Mesendoderm (in vitro differentiated cells): ENCODE data around the gene ADAR.

Experiments
- DNase-seq: peaks from one replicate; pipeline ENCODE4 v3.0.0; 2013
- H2AK5ac ChIP-seq: 2 replicates; pipeline ENCODE4 v1.6.1; 2013; ENCODE audit warnings: low read length, inconsistent platforms
- H2BK120ac ChIP-seq: 2 replicates; pipeline ENCODE4 v1.6.1; 2013; ENCODE audit warnings: low read depth, mild to moderate bottlenecking, low read length, moderate library complexity, mixed read lengths
- H2BK15ac ChIP-seq: replicated peaks from 2 replicates; pipeline ENCODE4 v1.6.1; 2013; ENCODE audit warnings: low read depth, mild to moderate bottlenecking, moderate library complexity
- H2BK5ac ChIP-seq: 2 replicates; pipeline ENCODE4 v1.6.1; 2013; ENCODE audit warnings: low read length, inconsistent platforms
- H3K18ac ChIP-seq: 2 replicates; pipeline ENCODE4 v1.6.1; 2013; ENCODE audit warnings: mild to moderate bottlenecking, low read length, mixed read lengths
- H3K23ac ChIP-seq: one replicate; pipeline ENCODE4 v1.6.1; 2013; ENCODE audit warnings: low read length
- H3K27ac ChIP-seq: 2 replicates; pipeline ENCODE4 v1.5.1; 2013; ENCODE audit warnings: low read depth, mild to moderate bottlenecking, inconsistent platforms, low read length, moderate library complexity
- H3K27me3 ChIP-seq: 2 replicates; pipeline ENCODE4 v1.6.1; 2013; ENCODE audit warnings: low read length, control low read depth, mild to moderate bottlenecking, inconsistent platforms; ENCODE audit not compliant: insufficient read depth, poor library complexity
- H3K36me3 ChIP-seq: 2 replicates; pipeline ENCODE4 v1.6.1; 2013; ENCODE audit warnings: low read length, inconsistent platforms; ENCODE audit not compliant: control insufficient read depth, insufficient read depth
- H3K4ac ChIP-seq: one replicate; pipeline ENCODE4 v1.6.1; 2013; ENCODE audit warnings: low read depth, mild to moderate bottlenecking, low read length, moderate library complexity
- H3K4me1 ChIP-seq: 2 replicates; pipeline ENCODE4 v1.6.1; 2013; ENCODE audit warnings: low read depth, low read length, inconsistent platforms; ENCODE audit not compliant: control insufficient read depth
- H3K4me2 ChIP-seq: 2 replicates; pipeline ENCODE4 v1.6.1; 2013; ENCODE audit warnings: low read length
- H3K4me3 ChIP-seq: 2 replicates; pipeline ENCODE4 v1.5.1; 2013; ENCODE audit warnings: mild to moderate bottlenecking, low read length
- H3K56ac ChIP-seq: one replicate; pipeline ENCODE4 v1.6.1; 2013; ENCODE audit warnings: low read length
- H3K79me1 ChIP-seq: 2 replicates; pipeline ENCODE4 v1.6.1; 2013; ENCODE audit warnings: low read length, inconsistent platforms
- H3K79me2 ChIP-seq: 2 replicates; pipeline ENCODE4 v1.6.1; 2013; ENCODE audit warnings: mild to moderate bottlenecking, low read length; ENCODE audit not compliant: control insufficient read depth, insufficient read depth
- H3K9ac ChIP-seq: 2 replicates; pipeline ENCODE4 v1.6.1; 2013; ENCODE audit warnings: low read length, inconsistent platforms
- H4K5ac ChIP-seq: one replicate; pipeline ENCODE4 v1.6.1; 2013; ENCODE audit warnings: low read length
- H4K8ac ChIP-seq: one replicate; pipeline ENCODE4 v1.6.1; 2013; ENCODE audit warnings: low read depth, mild to moderate bottlenecking, control low read depth, low read length, moderate library complexity
- WGBS: extraction: QIAGEN DNeasy Blood & Tissue Kit; methylation state at CpG from one replicate; pipeline ENCODE4 v1.1.7; 2013; ENCODE audit warnings: low lambda C conversion rate, missing lambda C conversion rate; ENCODE audit not compliant: insufficient coverage; ENCODE audit errors: extremely low coverage; 5-methylcytosine and 5-hydroxymethylcytosine counted together

ADAR gene

GRCh38 chr1:154635171-154635570 lies 27.2 kb upstream of the ADAR start:
- no peak overlapping the region for H2BK120ac ChIP-seq
- no peaks in the 10 kb centered on the region for H3K79me1 ChIP-seq
- no peak overlapping the region for H3K9ac ChIP-seq
- H4K5ac ChIP-seq = no peak overlapping the region
- WGBS = no CpG with 5 or more reads among the region's 2 CpGs
- H3K27me3 ChIP-seq = no peaks in the 10 kb centered on the region
- H3K4me1 ChIP-seq = no peaks in the 10 kb centered on the region
- no peak overlapping the region for H3K4me2 ChIP-seq
- no peaks in the 10 kb centered on the region for H3K79me2 ChIP-seq
- no peak overlapping the region for H2BK15ac ChIP-seq
- H3K18ac ChIP-seq = no peak overlapping the region
- H3K36me3 ChIP-seq = no peaks in the 10 kb centered on the region
- H2BK5ac ChIP-seq = no peak overlapping the region
- no peak overlapping the region for H4K8ac ChIP-seq
- H3K4ac ChIP-seq = no peak overlapping the region
- DNase-seq = no peak
- H3K4me3 ChIP-seq = no peak overlapping the region
- no peak overlapping the region for H3K27ac ChIP-seq
- H3K56ac ChIP-seq = peak overlapping the region; percentile 2
- no peak overlapping the region for H2AK5ac ChIP-seq
- H3K23ac ChIP-seq = no peak overlapping the region

- Histone ChIP-seq H3K56ac (no peak overlapping the region), H4K8ac (no peak overlapping the region), H3K36me3 (no peaks in the 10 kb centered on the region), H3K4me2 (no peak overlapping the region), H2AK5ac (no peak overlapping the region), H3K4ac (no peak overlapping the region), H3K4me3 (no peak overlapping the region), H4K5ac (no peak overlapping the region), H3K18ac (no peak overlapping the region), H2BK120ac (no peak overlapping the region), H3K23ac (no peak overlapping the region), H3K4me1 (no peaks in the 10 kb centered on the region), H3K79me1 (peaks cover 5% of the 10 kb centered on the region), H3K27me3 (no peaks in the 10 kb centered on the region), H2BK5ac (no peak overlapping the region), H3K27ac (no peak overlapping the region), H3K9ac (no peak overlapping the region), H2BK15ac (no peak overlapping the region), H3K79me2 (peaks cover 23% of the 10 kb centered on the region)
- no peak for DNase-seq
- WGBS = 100% methylated on average over 1 of the region's 1 CpG
Measured at GRCh38 chr1:154629675-154630073, 21.7 kb upstream of the ADAR start.

GRCh38 chr1:154629061-154629674 lies 21.2 kb upstream of the ADAR start:
- Histone ChIP-seq H3K4me3 (no peak overlapping the region), H4K5ac (no peak overlapping the region), H3K56ac (no peak overlapping the region), H2BK5ac (no peak overlapping the region), H3K4ac (no peak overlapping the region), H3K27ac (no peak overlapping the region), H3K4me1 (no peaks in the 10 kb centered on the region), H3K27me3 (no peaks in the 10 kb centered on the region), H3K23ac (no peak overlapping the region), H4K8ac (no peak overlapping the region), H3K9ac (no peak overlapping the region), H3K79me2 (peaks cover 24% of the 10 kb centered on the region), H3K4me2 (no peak overlapping the region), H3K18ac (no peak overlapping the region), H3K36me3 (no peaks in the 10 kb centered on the region), H2BK120ac (no peak overlapping the region), H3K79me1 (peaks cover 6% of the 10 kb centered on the region), H2AK5ac (no peak overlapping the region), H2BK15ac (no peak overlapping the region)
- WGBS = no CpG with 5 or more reads among the region's 1 CpG
- DNase-seq = no peak

- Histone ChIP-seq H3K18ac (no peak overlapping the region), H3K79me2 (peaks cover 33% of the 10 kb centered on the region), H3K4me2 (peak overlapping the region; percentile 83), H3K27ac (no peak overlapping the region), H3K4me3 (peak overlapping the region; percentile 44), H2AK5ac (no peak overlapping the region), H3K56ac (peak overlapping the region; percentile 92), H4K8ac (peak overlapping the region; percentile 29), H3K9ac (peak overlapping the region; percentile 85), H3K23ac (no peak overlapping the region), H3K4ac (peak overlapping the region; percentile 59), H3K79me1 (peaks cover 13% of the 10 kb centered on the region), H3K4me1 (no peaks in the 10 kb centered on the region), H4K5ac (peak overlapping the region; percentile 95), H3K27me3 (no peaks in the 10 kb centered on the region), H3K36me3 (no peaks in the 10 kb centered on the region), H2BK120ac (no peak overlapping the region), H2BK15ac (no peak overlapping the region), H2BK5ac (peak overlapping the region; percentile 78)
- WGBS = no CpG with 5 or more reads among the region's 5 CpGs
- DNase-seq = no peak
Measured at GRCh38 chr1:154628121-154628405, 20.1 kb upstream of the ADAR start.

GRCh38 chr1:154627257-154628120 lies 19.5 kb upstream of the ADAR start:
- Histone ChIP-seq H3K4ac (peak overlapping the region; percentile 65), H2BK15ac (no peak overlapping the region), H3K18ac (peak overlapping the region; percentile 96), H3K27me3 (no peaks in the 10 kb centered on the region), H4K5ac (peak overlapping the region; percentile 95), H3K4me3 (peak overlapping the region; percentile 73), H3K9ac (peak overlapping the region; percentile 85), H3K27ac (peak overlapping the region; percentile 53), H3K23ac (no peak overlapping the region), H3K4me1 (no peaks in the 10 kb centered on the region), H3K4me2 (peak overlapping the region; percentile 83), H2AK5ac (no peak overlapping the region), H3K79me1 (peaks cover 14% of the 10 kb centered on the region), H3K56ac (peak overlapping the region; percentile 92), H3K79me2 (peaks cover 37% of the 10 kb centered on the region), H2BK120ac (no peak overlapping the region), H3K36me3 (no peaks in the 10 kb centered on the region), H4K8ac (peak overlapping the region; percentile 92), H2BK5ac (peak overlapping the region; percentile 78)
- no CpG with 5 or more reads among the region's 70 CpGs for WGBS
- DNase-seq = peak; percentile 97
